NT2/D1 (cell line): ENCODE measurements around the gene KRT6C.

Experiments
- DNase-seq: peaks from one replicate; pipeline ENCODE4 v3.0.0-alpha.2; 2011; ENCODE audit warnings: low read depth, low spot score
- H3K27me3 ChIP-seq: 2 replicates; pipeline ENCODE4 v1.6.0; 2011; ENCODE audit warnings: mild to moderate bottlenecking; ENCODE audit not compliant: insufficient read length, insufficient read depth
- H3K36me3 ChIP-seq: 2 replicates; pipeline ENCODE4 v1.6.1; 2011; ENCODE audit warnings: mild to moderate bottlenecking, low read length, mixed read lengths; ENCODE audit not compliant: insufficient read depth, insufficient read length
- H3K4me1 ChIP-seq: 2 replicates; pipeline ENCODE4 v1.5.1; 2011; ENCODE audit not compliant: insufficient read depth, insufficient read length
- H3K4me3 ChIP-seq: 2 replicates; pipeline ENCODE4 v1.5.1; 2011; ENCODE audit warnings: low read depth; ENCODE audit not compliant: insufficient read length
- H3K9ac ChIP-seq: 2 replicates; pipeline ENCODE4 v1.6.0; 2011; ENCODE audit warnings: low read depth; ENCODE audit not compliant: insufficient read length
- H3K9me3 ChIP-seq: 2 replicates; pipeline ENCODE4 v1.5.1; 2011; ENCODE audit warnings: mild to moderate bottlenecking, low read length; ENCODE audit not compliant: insufficient read depth
- SUZ12 ChIP-seq: IDR thresholded peaks from 2 replicates; pipeline ENCODE4 v1.6.1; 2011; ENCODE audit not compliant: insufficient read length, insufficient read depth; ENCODE audit errors: extremely low read depth
- YY1 ChIP-seq: IDR thresholded peaks from 2 replicates; pipeline ENCODE4 v1.6.1; 2011; ENCODE audit not compliant: insufficient read length, insufficient read depth
- ZNF274 ChIP-seq: IDR thresholded peaks from 2 replicates; pipeline ENCODE4 v1.6.1; 2011; ENCODE audit warnings: mild to moderate bottlenecking, low read depth, low read length

The KRT6C gene

GRCh38 chr12:52427083-52427482 lies 46.5 kb downstream of the KRT6C start:
- DNase-seq = no peak
- Histone ChIP-seq H3K4me1 (peaks cover 5% of the 10 kb centered on the region), H3K9ac (no peak overlapping the region), H3K27me3 (no peaks in the 10 kb centered on the region), H3K9me3 (no peaks in the 10 kb centered on the region), H3K36me3 (no peaks in the 10 kb centered on the region), H3K4me3 (no peak overlapping the region)
- TF ChIP-seq SUZ12 = no peak

- Histone ChIP-seq H3K4me1 (peaks cover 5% of the 10 kb centered on the region), H3K9me3 (no peaks in the 10 kb centered on the region), H3K36me3 (no peaks in the 10 kb centered on the region), H3K4me3 (no peak overlapping the region), H3K27me3 (no peaks in the 10 kb centered on the region), H3K9ac (no peak overlapping the region)
- TF ChIP-seq ZNF274 (no peak), SUZ12 (no peak), YY1 (no peak)
- DNase-seq = no peak
Measured at GRCh38 chr12:52426034-52426433, 47.6 kb downstream of the KRT6C start.

- Histone ChIP-seq H3K9ac (no peak overlapping the region), H3K36me3 (no peaks in the 10 kb centered on the region), H3K27me3 (no peaks in the 10 kb centered on the region), H3K4me1 (peaks cover 5% of the 10 kb centered on the region), H3K4me3 (no peak overlapping the region), H3K9me3 (no peaks in the 10 kb centered on the region)
- no peak for DNase-seq
- TF ChIP-seq YY1 (no peak), SUZ12 (no peak), ZNF274 (no peak)
Measured at GRCh38 chr12:52425466-52425865, 48.1 kb downstream of the KRT6C start.

- no peak for DNase-seq
- no peaks in the 10 kb centered on the region for H3K27me3 ChIP-seq
- H3K4me3 ChIP-seq = no peak overlapping the region
- H3K36me3 ChIP-seq = no peaks in the 10 kb centered on the region
- TF ChIP-seq ZNF274 (no peak), YY1 (no peak), SUZ12 (no peak)
- no peaks in the 10 kb centered on the region for H3K9me3 ChIP-seq
- H3K4me1 ChIP-seq = peaks cover 5% of the 10 kb centered on the region
- H3K9ac ChIP-seq = no peak overlapping the region
Measured at GRCh38 chr12:52423661-52424500, 49.7 kb downstream of the KRT6C start.

- H3K27me3 ChIP-seq = no peaks in the 10 kb centered on the region
- no peaks in the 10 kb centered on the region for H3K9me3 ChIP-seq
Measured at GRCh38 chr12:52423035-52423434, 50.6 kb downstream of the KRT6C start.

GRCh38 chr12:52419656-52420055 lies 53.9 kb downstream of the KRT6C start:
- Histone ChIP-seq H3K9me3 (no peaks in the 10 kb centered on the region), H3K36me3 (no peaks in the 10 kb centered on the region), H3K4me3 (no peak overlapping the region), H3K4me1 (peaks cover 8% of the 10 kb centered on the region), H3K27me3 (no peaks in the 10 kb centered on the region), H3K9ac (no peak overlapping the region)
- DNase-seq = no peak
- TF ChIP-seq ZNF274 (no peak), SUZ12 (no peak), YY1 (no peak)

More at GRCh38 chr12:52423035-52423434, 50.6 kb downstream of the KRT6C start:
- H3K36me3 ChIP-seq = no peaks in the 10 kb centered on the region
- no peak for TF ChIP-seq ZNF274
- TF ChIP-seq YY1 = no peak
- TF ChIP-seq SUZ12 = no peak
- peaks cover 5% of the 10 kb centered on the region for H3K4me1 ChIP-seq
- no peak overlapping the region for H3K4me3 ChIP-seq
- no peak for DNase-seq
- no peak overlapping the region for H3K9ac ChIP-seq

- H3K9me3 ChIP-seq = no peaks in the 10 kb centered on the region
- no peaks in the 10 kb centered on the region for H3K27me3 ChIP-seq
- H3K9ac ChIP-seq = no peak overlapping the region
- no peaks in the 10 kb centered on the region for H3K36me3 ChIP-seq
- TF ChIP-seq SUZ12 (no peak), ZNF274 (no peak), YY1 (no peak)
- no peak for DNase-seq
- peaks cover 3% of the 10 kb centered on the region for H3K4me1 ChIP-seq
- H3K4me3 ChIP-seq = no peak overlapping the region
Measured at GRCh38 chr12:52418576-52419110, 55.0 kb downstream of the KRT6C start.
